ENCODE measurements around the gene HYAL1.

Gene HYAL1

GRCh38 chr3:50334339-50335075 is 31.1 kb upstream of the HYAL1 start:
- DNase-seq, result no peak

GRCh38 chr3:50333744-50334328 is 30.5 kb upstream of the HYAL1 start:
- DNase-seq, result no peak

GRCh38 chr3:50331364-50331907 is 28.1 kb upstream of the HYAL1 start:
- no peak for DNase-seq

GRCh38 chr3:50330330-50330729 is 27.0 kb upstream of the HYAL1 start:
- DNase-seq, result no peak

- peak; percentile 93 to 99 for DNase-seq
Measured at GRCh38 chr3:50327943-50328691, 24.7 kb upstream of the HYAL1 start, which contains the start of gene TUSC2. TUSC2 (minus strand) TSS chr3:50328223; CDS start chr3:50328099, 124 bp downstream.

- DNase-seq, result no peak
Measured at GRCh38 chr3:50327129-50327528, 23.8 kb upstream of the HYAL1 start.

GRCh38 chr3:50326182-50326541 is 22.8 kb upstream of the HYAL1 start:
- no peak for DNase-seq

- DNase-seq, result no peak
Measured at GRCh38 chr3:50325497-50326181, 22.3 kb upstream of the HYAL1 start.

- no peak for DNase-seq
Measured at GRCh38 chr3:50325113-50325480, 21.7 kb upstream of the HYAL1 start.

GRCh38 chr3:50324351-50325112 is 21.2 kb upstream of the HYAL1 start:
- DNase-seq, result peak; percentile 21 to 62

- DNase-seq, result no peak
Measured at GRCh38 chr3:50323614-50324199, 20.3 kb upstream of the HYAL1 start.

- no peak for DNase-seq
Measured at GRCh38 chr3:50323092-50323600, 19.8 kb upstream of the HYAL1 start.

GRCh38 chr3:50322386-50323091 is 19.2 kb upstream of the HYAL1 start, which contains the start of gene HYAL2:
HYAL2 (minus strand) TSS chr3:50322745; CDS start chr3:50320489, 2,256 bp downstream.
- peak in 1 of 2 experiments; percentile 30 for DNase-seq

- DNase-seq, result no peak
Measured at GRCh38 chr3:50322115-50322385, 18.7 kb upstream of the HYAL1 start.

- DNase-seq, result peak; percentile 81 to 94
Measured at GRCh38 chr3:50321336-50322114, 18.2 kb upstream of the HYAL1 start.

- peak in 1 of 2 experiments; percentile 91 for DNase-seq
Measured at GRCh38 chr3:50320853-50321335, 17.5 kb upstream of the HYAL1 start.

- DNase-seq, result no peak
Measured at GRCh38 chr3:50319894-50320625, 16.7 kb upstream of the HYAL1 start.

- no peak for DNase-seq
Measured at GRCh38 chr3:50319181-50319893, 16.0 kb upstream of the HYAL1 start.

- no peak for DNase-seq
Measured at GRCh38 chr3:50318615-50319014, 15.2 kb upstream of the HYAL1 start.
